OCI-LY3 (cell line): Measurements from ENCODE around the gene TRAF3.
"Not testable (repeated sequence)": the region's sequence is repeated elsewhere in the genome, so short reads cannot be mapped to it uniquely, and the experiment has no call there.

Experiments
- H2AFZ ChIP-seq: fragments of 200-600, 300-600 bp; shearing (Covaris generic); 2 replicates; pipeline ENCODE4 v1.6.0; 2014; ENCODE audit warnings: antibody characterized with exemption, low read depth, low read length
- H3K27ac ChIP-seq: fragments of 200-600, 300-600 bp; sonication (generic); 2 replicates; pipeline ENCODE4 v1.5.1; 2014; ENCODE audit warnings: mild to moderate bottlenecking, low read length, moderate library complexity, mixed read lengths
- H3K27me3 ChIP-seq: fragments of 200-600, 300-600 bp; sonication (generic); 2 replicates; pipeline ENCODE4 v1.6.1; 2014; ENCODE audit warnings: low read depth, low read length, mixed read lengths
- H3K36me3 ChIP-seq: fragments of 200-600, 300-600 bp; sonication (generic); replicated peaks from 2 replicates; pipeline ENCODE3; 2014; ENCODE audit warnings: low read depth, low read length, mixed read lengths
- H3K4me1 ChIP-seq: fragments of 300-600, 200-600 bp; sonication (generic); 2 replicates; pipeline ENCODE4 v1.6.1; 2014; ENCODE audit warnings: low read length, mixed read lengths
- H3K4me2 ChIP-seq: fragments of 200-600, 300-600 bp; sonication (generic); 2 replicates; pipeline ENCODE4 v1.6.1; 2014; ENCODE audit warnings: low read length, mixed read lengths
- H3K4me3 ChIP-seq: fragments of 300-600, 200-600 bp; sonication (generic); 2 replicates; pipeline ENCODE4 v1.5.1; 2014; ENCODE audit warnings: antibody characterized with exemption, mild to moderate bottlenecking, low read length, moderate library complexity
- H3K79me2 ChIP-seq: fragments of 300-600, 200-600 bp; shearing (Covaris generic); 2 replicates; pipeline ENCODE4 v1.6.1; 2014; ENCODE audit warnings: mild to moderate bottlenecking, low read length, mixed read lengths
- H3K9ac ChIP-seq: fragments of 300-600, 200-600 bp; shearing (Covaris generic); 2 replicates; pipeline ENCODE4 v1.6.0; 2014; ENCODE audit warnings: mild to moderate bottlenecking, low read length, moderate library complexity
- H3K9me3 ChIP-seq: fragments of 200-600, 300-600 bp; shearing (Covaris generic); 2 replicates; pipeline ENCODE4 v1.6.1; 2014; ENCODE audit warnings: low read length, mixed read lengths; ENCODE audit not compliant: insufficient read depth
- H4K20me1 ChIP-seq: fragments of 200-600, 300-600 bp; sonication (generic); 2 replicates; pipeline ENCODE4 v1.6.1; 2016; ENCODE audit warnings: low read length, mixed read lengths; ENCODE audit not compliant: insufficient read depth
- CTCF ChIP-seq: fragments of 200-600, 300-600 bp; sonication (generic); IDR thresholded peaks from 2 replicates; pipeline ENCODE4 v1.5.1; 2014; ENCODE audit warnings: antibody characterized with exemption, low read length, low read depth
- EZH2phosphoT487 ChIP-seq: fragments of 200-600 bp; shearing (Covaris generic); IDR thresholded peaks from 2 replicates; pipeline ENCODE4 v1.6.1; 2018; ENCODE audit warnings: antibody characterized with exemption, mixed run types, low read depth

TRAF3 gene

GRCh38 chr14:102819176-102819628 is 42.0 kb downstream of the TRAF3 start:
- no peaks in the 10 kb centered on the region for H3K27me3 ChIP-seq
- peak overlapping the region; percentile 14; the same call in 1 of the 2 replicates for H3K9ac ChIP-seq
- no peak overlapping the region for H2AFZ ChIP-seq
- TF ChIP-seq CTCF (no peak), EZH2phosphoT487 (no peak)
- peak overlapping the region; percentile 44 for H3K4me3 ChIP-seq
- peak overlapping the region; percentile 52 for H3K27ac ChIP-seq
- no peaks in the 10 kb centered on the region for H3K9me3 ChIP-seq
- peaks cover 58% of the 10 kb centered on the region for H3K4me1 ChIP-seq
- H3K4me2 ChIP-seq, result peak overlapping the region; percentile 52
- H3K79me2 ChIP-seq, result peaks cover 100% of the 10 kb centered on the region
- H3K36me3 ChIP-seq, result peaks cover 25% of the 10 kb centered on the region
- H4K20me1 ChIP-seq, result peaks cover 98% of the 10 kb centered on the region

GRCh38 chr14:102819747-102820330 is 42.6 kb downstream of the TRAF3 start:
- Histone ChIP-seq H3K36me3 (peaks cover 22% of the 10 kb centered on the region), H3K4me2 (peak overlapping the region; percentile 52), H3K27me3 (no peaks in the 10 kb centered on the region), H4K20me1 (peaks cover 98% of the 10 kb centered on the region), H3K9ac (no peak overlapping the region), H3K4me3 (peak overlapping the region; percentile 44), H3K27ac (peak overlapping the region; percentile 52), H2AFZ (no peak overlapping the region), H3K79me2 (peaks cover 100% of the 10 kb centered on the region), H3K9me3 (no peaks in the 10 kb centered on the region), H3K4me1 (peaks cover 58% of the 10 kb centered on the region)
- TF ChIP-seq EZH2phosphoT487 (no peak), CTCF (no peak)

GRCh38 chr14:102821252-102821651 is 44.0 kb downstream of the TRAF3 start:
- Histone ChIP-seq H4K20me1 (peaks cover 98% of the 10 kb centered on the region), H3K27me3 (no peaks in the 10 kb centered on the region), H3K9ac (no peak overlapping the region), H3K4me3 (no peak overlapping the region), H3K4me1 (peaks cover 56% of the 10 kb centered on the region), H3K4me2 (peak overlapping the region; percentile 6), H3K79me2 (peaks cover 100% of the 10 kb centered on the region), H3K9me3 (no peaks in the 10 kb centered on the region), H3K27ac (no peak overlapping the region), H3K36me3 (peaks cover 24% of the 10 kb centered on the region), H2AFZ (no peak overlapping the region)
- TF ChIP-seq EZH2phosphoT487 (no peak), CTCF (no peak)

- Histone ChIP-seq H3K9me3 (no peaks in the 10 kb centered on the region), H3K4me3 (no peak overlapping the region), H2AFZ (no peak overlapping the region), H4K20me1 (peaks cover 98% of the 10 kb centered on the region), H3K4me1 (peaks cover 47% of the 10 kb centered on the region), H3K27me3 (no peaks in the 10 kb centered on the region), H3K36me3 (peaks cover 23% of the 10 kb centered on the region), H3K79me2 (peaks cover 100% of the 10 kb centered on the region), H3K4me2 (peak overlapping the region; percentile 41; the same call in 1 of the 2 replicates), H3K9ac (no peak overlapping the region), H3K27ac (peak overlapping the region; percentile 33)
- TF ChIP-seq CTCF, result no peak
- TF ChIP-seq EZH2phosphoT487, result no peak
These were observed 45.1 kb downstream of the TRAF3 start for GRCh38 chr14:102822311-102822863.

GRCh38 chr14:102822887-102823286 is 45.6 kb downstream of the TRAF3 start:
- not testable (repeated sequence) for H3K27ac ChIP-seq, H3K9ac ChIP-seq, H3K27me3 ChIP-seq, H2AFZ ChIP-seq, H3K4me3 ChIP-seq, H3K4me2 ChIP-seq, H3K9me3 ChIP-seq
- H3K4me1 ChIP-seq, result peaks cover 42% of the 10 kb centered on the region
- peaks cover 98% of the 10 kb centered on the region for H4K20me1 ChIP-seq
- H3K79me2 ChIP-seq, result peaks cover 100% of the 10 kb centered on the region
- H3K36me3 ChIP-seq, result peaks cover 25% of the 10 kb centered on the region
